Neural cell (in vitro differentiated cells): ENCODE measurements around the gene SYNGR1. TPM values are rescaled to one million over a fixed set of nuclear protein-coding genes. Genes with fewer than 3 reads are reported as not detected.
A peak's percentile ranks its signal among the peaks of the same experiment; 100 is the strongest.

Experiments used
- H2AFZ ChIP-seq: fragments of 200-600, 300-800 bp; sonication (generic), shearing (Covaris generic); 2 replicates; pipeline ENCODE4 v1.6.0; 2014; ENCODE audit warnings: low read depth, mild to moderate bottlenecking, antibody characterized with exemption, low read length, moderate library complexity
- H3F3A ChIP-seq: fragments of 200-600 bp; shearing (Covaris generic); 2 replicates; pipeline ENCODE4 v1.6.1; 2016; ENCODE audit warnings: mild to moderate bottlenecking, moderate library complexity, mixed read lengths, antibody characterized with exemption, low read length; ENCODE audit not compliant: insufficient read depth, poor library complexity, severe bottlenecking
- H3K27ac ChIP-seq: fragments of 200-600, 300-800 bp; sonication (generic), shearing (Covaris generic); 2 replicates; pipeline ENCODE4 v1.5.1; 2014; ENCODE audit warnings: mild to moderate bottlenecking, low read length, moderate library complexity
- H3K27me3 ChIP-seq: fragments of 300-800, 200-600 bp; sonication (generic), shearing (Covaris generic); 2 replicates; pipeline ENCODE4 v1.6.0; 2014; ENCODE audit warnings: mild to moderate bottlenecking, low read depth, low read length, moderate library complexity; ENCODE audit not compliant: insufficient read depth
- H3K36me3 ChIP-seq: fragments of 300-800, 200-600 bp; sonication (generic), shearing (Covaris generic); 2 replicates; pipeline ENCODE4 v1.5.1; 2014; ENCODE audit warnings: mild to moderate bottlenecking, antibody characterized with exemption, low read length, moderate library complexity; ENCODE audit not compliant: insufficient read depth
- H3K4me2 ChIP-seq: fragments of 300-800, 200-600 bp; sonication (generic), shearing (Covaris generic); 2 replicates; pipeline ENCODE4 v1.6.0; 2014; ENCODE audit warnings: mild to moderate bottlenecking, low read length
- H3K4me3 ChIP-seq: fragments of 300-800, 200-600 bp; sonication (generic), shearing (Covaris generic); 2 replicates; pipeline ENCODE4 v1.5.1; 2014; ENCODE audit warnings: mild to moderate bottlenecking, low read length, moderate library complexity
- H3K79me2 ChIP-seq: fragments of 200-600 bp; shearing (Covaris generic); replicated peaks from 2 replicates; pipeline ENCODE4 v1.6.0; 2014; ENCODE audit warnings: mild to moderate bottlenecking, low read length, moderate library complexity; ENCODE audit not compliant: insufficient read depth
- H3K9ac ChIP-seq: fragments of 300-800, 200-600 bp; sonication (generic), shearing (Covaris generic); 2 replicates; pipeline ENCODE4 v1.6.1; 2016; ENCODE audit warnings: mild to moderate bottlenecking, low read length, mixed read lengths
- H3K9me2 ChIP-seq: fragments of 200-600 bp; shearing (Covaris generic); 2 replicates; pipeline ENCODE4 v1.6.1; 2016; ENCODE audit warnings: mild to moderate bottlenecking, low read length, mixed read lengths; ENCODE audit not compliant: insufficient read depth
- H3K9me3 ChIP-seq: fragments of 200-600, 300-800 bp; sonication (generic), shearing (Covaris generic); 2 replicates; pipeline ENCODE4 v1.6.1; 2016; ENCODE audit warnings: mild to moderate bottlenecking, mixed run types, low read length, moderate library complexity, mixed read lengths
- H4K20me1 ChIP-seq: fragments of 200-600 bp; shearing (Covaris generic); 2 replicates; pipeline ENCODE4 v1.6.1; 2016; ENCODE audit warnings: mild to moderate bottlenecking, mixed run types; ENCODE audit not compliant: insufficient read depth
- CTCF ChIP-seq: fragments of 450-650 bp; IDR thresholded peaks from 2 replicates; pipeline ENCODE4 v1.5.1; 2014; ENCODE audit warnings: antibody characterized with exemption, mild to moderate bottlenecking, moderate library complexity; ENCODE audit not compliant: poor library complexity, severe bottlenecking
- EP300 ChIP-seq: fragments of 450-650 bp; conservative IDR thresholded peaks from 2 replicates; pipeline ENCODE4 v1.6.1; 2014; ENCODE audit warnings: antibody characterized with exemption, mild to moderate bottlenecking, moderate library complexity; ENCODE audit not compliant: poor library complexity, severe bottlenecking
- EZH2 ChIP-seq: fragments of 200-600, 300-800 bp; shearing (Covaris generic), sonication (generic); IDR thresholded peaks from 2 replicates; pipeline ENCODE4 v1.6.1; 2014; ENCODE audit warnings: antibody characterized with exemption, low read length, borderline replicate concordance, mild to moderate bottlenecking; ENCODE audit not compliant: insufficient read depth, poor library complexity, severe bottlenecking
- MXI1 ChIP-seq: fragments of 450-650 bp; conservative IDR thresholded peaks from 2 replicates; pipeline ENCODE4 v1.6.1; 2014; ENCODE audit warnings: antibody characterized with exemption, mild to moderate bottlenecking; ENCODE audit not compliant: poor library complexity, severe bottlenecking
- POLR2AphosphoS5 ChIP-seq: IDR thresholded peaks from 2 replicates; pipeline ENCODE4 v1.6.1; 2012
- RAD21 ChIP-seq: fragments of 450-650 bp; conservative IDR thresholded peaks from 2 replicates; pipeline ENCODE4 v1.6.1; 2014; ENCODE audit warnings: antibody characterized with exemption, mild to moderate bottlenecking, moderate library complexity
- SMC3 ChIP-seq: fragments of 450-650 bp; conservative IDR thresholded peaks from 2 replicates; pipeline ENCODE4 v1.6.1; 2014; ENCODE audit warnings: antibody characterized with exemption, mild to moderate bottlenecking, moderate library complexity; ENCODE audit not compliant: poor library complexity
- TAF1 ChIP-seq: IDR thresholded peaks from 2 replicates; pipeline ENCODE4 v1.6.1; 2012; ENCODE audit warnings: low read depth
- polyA plus RNA-seq: library from polyadenylated mRNA; depleted of rRNA; stranded (reverse); fragments of >200 nt; gene quantifications from 2 replicates; pipeline ENCODE4 v1.2.3, GENCODE V29; 2014
- TF ChIP-seq, protein P1 (sequence below): IDR thresholded peaks from 2 replicates; pipeline ENCODE4 v1.6.1; 2012; ENCODE audit warnings: borderline replicate concordance

The SYNGR1 gene
- polyA plus RNA-seq, 1 donor from 2014 or later, result 68.4 TPM

GRCh38 chr22:39311592-39312400 lies 38.0 kb upstream of the SYNGR1 start:
- H3K4me3 ChIP-seq, result no peak overlapping the region
- no peaks in the 10 kb centered on the region for H3F3A ChIP-seq
- H3K9me3 ChIP-seq, result no peaks in the 10 kb centered on the region
- H3K36me3 ChIP-seq, result peaks cover 13% of the 10 kb centered on the region
- H3K4me2 ChIP-seq, result no peak overlapping the region
- TF ChIP-seq POLR2AphosphoS5 (peak; percentile 21), SMC3 (no peak), CTCF (no peak), EZH2 (no peak), MXI1 (no peak), EP300 (no peak)
- H4K20me1 ChIP-seq, result peaks cover 3% of the 10 kb centered on the region
- no peak overlapping the region for H2AFZ ChIP-seq
- no peaks in the 10 kb centered on the region for H3K27me3 ChIP-seq
- H3K27ac ChIP-seq, result no peak overlapping the region
- H3K79me2 ChIP-seq, result peaks cover 4% of the 10 kb centered on the region
- no peaks in the 10 kb centered on the region for H3K9me2 ChIP-seq
- H3K9ac ChIP-seq, result no peak overlapping the region

DNA sequence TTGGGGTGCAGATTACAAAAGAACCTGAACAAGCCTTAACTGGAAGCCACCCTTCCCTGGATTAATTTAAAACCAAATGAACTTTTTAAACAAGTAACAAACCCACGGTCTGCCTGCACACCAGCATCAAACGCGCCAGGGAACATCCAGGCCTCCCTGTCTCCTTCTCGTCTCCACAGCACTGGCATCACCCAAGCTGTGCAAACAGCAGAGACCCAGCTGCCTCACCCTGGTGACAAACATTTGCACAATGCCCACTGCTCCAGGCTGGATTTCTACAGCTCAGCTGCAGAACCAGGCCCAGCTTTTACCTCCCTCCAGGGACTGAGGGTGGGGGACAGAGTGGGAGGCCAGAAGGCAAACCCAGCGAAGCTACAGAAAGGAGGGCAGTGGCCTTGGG lies 37.4 kb upstream of the SYNGR1 start:
- H3K79me2 ChIP-seq, result peaks cover 8% of the 10 kb centered on the region
- H3K9me3 ChIP-seq, result no peaks in the 10 kb centered on the region
- no peaks in the 10 kb centered on the region for H3K27me3 ChIP-seq
- peaks cover 13% of the 10 kb centered on the region for H3K36me3 ChIP-seq
- TF ChIP-seq EZH2, result no peak
- no peak for TF ChIP-seq CTCF
- no peak for TF ChIP-seq TAF1
- no peak for TF ChIP-seq MXI1
- TF ChIP-seq RAD21, result no peak
- TF ChIP-seq EP300, result no peak
- no peak for TF ChIP-seq POLR2AphosphoS5
- TF ChIP-seq, protein P1, sequence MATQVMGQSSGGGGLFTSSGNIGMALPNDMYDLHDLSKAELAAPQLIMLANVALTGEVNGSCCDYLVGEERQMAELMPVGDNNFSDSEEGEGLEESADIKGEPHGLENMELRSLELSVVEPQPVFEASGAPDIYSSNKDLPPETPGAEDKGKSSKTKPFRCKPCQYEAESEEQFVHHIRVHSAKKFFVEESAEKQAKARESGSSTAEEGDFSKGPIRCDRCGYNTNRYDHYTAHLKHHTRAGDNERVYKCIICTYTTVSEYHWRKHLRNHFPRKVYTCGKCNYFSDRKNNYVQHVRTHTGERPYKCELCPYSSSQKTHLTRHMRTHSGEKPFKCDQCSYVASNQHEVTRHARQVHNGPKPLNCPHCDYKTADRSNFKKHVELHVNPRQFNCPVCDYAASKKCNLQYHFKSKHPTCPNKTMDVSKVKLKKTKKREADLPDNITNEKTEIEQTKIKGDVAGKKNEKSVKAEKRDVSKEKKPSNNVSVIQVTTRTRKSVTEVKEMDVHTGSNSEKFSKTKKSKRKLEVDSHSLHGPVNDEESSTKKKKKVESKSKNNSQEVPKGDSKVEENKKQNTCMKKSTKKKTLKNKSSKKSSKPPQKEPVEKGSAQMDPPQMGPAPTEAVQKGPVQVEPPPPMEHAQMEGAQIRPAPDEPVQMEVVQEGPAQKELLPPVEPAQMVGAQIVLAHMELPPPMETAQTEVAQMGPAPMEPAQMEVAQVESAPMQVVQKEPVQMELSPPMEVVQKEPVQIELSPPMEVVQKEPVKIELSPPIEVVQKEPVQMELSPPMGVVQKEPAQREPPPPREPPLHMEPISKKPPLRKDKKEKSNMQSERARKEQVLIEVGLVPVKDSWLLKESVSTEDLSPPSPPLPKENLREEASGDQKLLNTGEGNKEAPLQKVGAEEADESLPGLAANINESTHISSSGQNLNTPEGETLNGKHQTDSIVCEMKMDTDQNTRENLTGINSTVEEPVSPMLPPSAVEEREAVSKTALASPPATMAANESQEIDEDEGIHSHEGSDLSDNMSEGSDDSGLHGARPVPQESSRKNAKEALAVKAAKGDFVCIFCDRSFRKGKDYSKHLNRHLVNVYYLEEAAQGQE, result no peak
- no peak for TF ChIP-seq SMC3
- no peak overlapping the region for H3K27ac ChIP-seq
- no peaks in the 10 kb centered on the region for H3F3A ChIP-seq
- no peak overlapping the region for H2AFZ ChIP-seq
- no peak overlapping the region for H3K4me2 ChIP-seq
- no peak overlapping the region for H3K9ac ChIP-seq
- H4K20me1 ChIP-seq, result peaks cover 9% of the 10 kb centered on the region
- no peaks in the 10 kb centered on the region for H3K9me2 ChIP-seq
- no peak overlapping the region for H3K4me3 ChIP-seq
